Measurements from ENCODE around the gene SYTL3.
"Not testable (repeated sequence)": the region's sequence is repeated elsewhere in the genome, so short reads cannot be mapped to it uniquely, and the experiment has no call there.

SYTL3 gene

GRCh38 chr6:158665332-158665731, 15.5 kb downstream of the SYTL3 start:
- no peak for DNase-seq

- peak; percentile 36 for DNase-seq
These were observed 16.9 kb downstream of the SYTL3 start for GRCh38 chr6:158666628-158667359.

- no peak for DNase-seq
These were observed 17.6 kb downstream of the SYTL3 start for GRCh38 chr6:158667360-158667981.

- no peak for DNase-seq
These were observed 18.9 kb downstream of the SYTL3 start for GRCh38 chr6:158668707-158669103.

- DNase-seq: no peak
These were observed 19.5 kb downstream of the SYTL3 start for GRCh38 chr6:158669145-158670035.

GRCh38 chr6:158672119-158672518, 22.3 kb downstream of the SYTL3 start:
- DNase-seq: not testable (repeated sequence)

- DNase-seq: no peak
These were observed 22.9 kb downstream of the SYTL3 start for GRCh38 chr6:158672726-158673125.

GRCh38 chr6:158674342-158675131, 24.7 kb downstream of the SYTL3 start:
- no peak for DNase-seq

GRCh38 chr6:158677094-158677493, 27.2 kb downstream of the SYTL3 start:
- DNase-seq: not testable (repeated sequence)

- DNase-seq: no peak
These were observed 28.2 kb downstream of the SYTL3 start for GRCh38 chr6:158677906-158678578.

- DNase-seq: no peak
These were observed 30.2 kb downstream of the SYTL3 start for GRCh38 chr6:158680015-158680414.

- no peak for DNase-seq
These were observed 30.6 kb downstream of the SYTL3 start for GRCh38 chr6:158680481-158680880.

- DNase-seq: no peak
These were observed 34.5 kb downstream of the SYTL3 start for GRCh38 chr6:158684311-158684710.

- no peak for DNase-seq
These were observed 35.0 kb downstream of the SYTL3 start for GRCh38 chr6:158684745-158685324.

GRCh38 chr6:158686311-158686710, 36.5 kb downstream of the SYTL3 start:
- no peak for DNase-seq

GRCh38 chr6:158686791-158687381, 37.0 kb downstream of the SYTL3 start:
- DNase-seq: no peak

GRCh38 chr6:158687506-158687905, 37.7 kb downstream of the SYTL3 start:
- no peak for DNase-seq

- DNase-seq: peak; percentile 20
These were observed 39.0 kb downstream of the SYTL3 start for GRCh38 chr6:158688860-158689259.

- DNase-seq: no peak
These were observed 45.1 kb downstream of the SYTL3 start for GRCh38 chr6:158694913-158695312.

GRCh38 chr6:158697811-158698210, 48.0 kb downstream of the SYTL3 start:
- no peak for DNase-seq

GRCh38 chr6:158698931-158699330, 49.1 kb downstream of the SYTL3 start:
- DNase-seq: no peak
